HepG2 (cell line): ENCODE results near the gene KCNQ5. TPM values are rescaled to one million over a fixed set of nuclear protein-coding genes. Genes with fewer than 3 reads are reported as not detected.

Source experiments
- ATAC-seq: fragments of 200-7000 bp; cut with Tn5 transposase; 3 replicates; pipeline ENCODE4 v1.9.1; 2020; ENCODE audit warnings: mild to moderate bottlenecking, moderate library complexity
- BruUV-seq: library from RNA; stranded (reverse); fragments of 400-500 nt; replicated peaks from 2 replicates; lab custom pipeline; 2021; lab: Mats Ljungman, UMichigan
- CTCF ChIA-PET: fragments of 300-600 bp; formaldehyde crosslinking; extraction: SDS; loops from one replicate; lab custom pipeline; 2021; ENCODE audit warnings: low total read pairs, inconsistent platforms, low intra/inter-chr PET ratio; lab: Yijun Ruan, JAX
- POLR2A ChIA-PET: fragments of 350-600 bp; sonication (Branson Sonifier 250); formaldehyde crosslinking; loops from one replicate; lab custom pipeline; 2020; ENCODE audit warnings: antibody characterized with exemption, inconsistent platforms; lab: Yijun Ruan, JAX
- DNase-seq: peaks from one replicate; pipeline ENCODE4 v3.0.0-alpha.2; 2015; ENCODE audit warnings: low spot score
- FAIRE-seq: peaks from 3 replicates; lab custom pipeline; 2011; peaks lifted over from hg19 to GRCh38; lab: Jason Lieb, UNC
- H2AFZ ChIP-seq: one replicate; pipeline ENCODE4 v1.6.1; 2011; ENCODE audit warnings: low read length, inconsistent platforms
- H3K27ac ChIP-seq: fragments of 300-600 bp; 3 replicates; pipeline ENCODE4 v1.8.0; 2011; ENCODE audit warnings: mixed run types, mild to moderate bottlenecking, mixed read lengths, low read length, inconsistent platforms; ENCODE audit not compliant: insufficient read depth; ENCODE audit errors: extremely low read length
- H3K27me3 ChIP-seq, 2 experiments: fragments of 200-600 bp in 1 of 2; 2 replicates in 1 of 2; 3 replicates in 1 of 2; pipeline versions ENCODE4 v1.6.0 to v1.8.0; 2011; ENCODE audit warnings: low read length in 2 of 2, mild to moderate bottlenecking in 2 of 2, moderate library complexity in 2 of 2, inconsistent platforms in 1 of 2; ENCODE audit not compliant: insufficient read depth in 2 of 2, control insufficient read depth in 1 of 2
- H3K36me3 ChIP-seq, 2 experiments: fragments of 200-600 bp in 1 of 2; replicated peaks in 1 of 2; 2 replicates in 1 of 2; 3 replicates in 1 of 2; pipeline versions ENCODE4 v1.5.1 to v1.8.0; 2011; ENCODE audit warnings: low read length in 2 of 2, inconsistent platforms in 1 of 2; ENCODE audit not compliant: insufficient read depth in 2 of 2, control insufficient read depth in 1 of 2
- H3K4me1 ChIP-seq: 2 replicates; pipeline ENCODE4 v1.5.1; 2012; ENCODE audit warnings: low read length, inconsistent platforms; ENCODE audit not compliant: insufficient read depth
- H3K4me2 ChIP-seq: 2 replicates; pipeline ENCODE4 v1.6.0; 2011; ENCODE audit warnings: low read depth, low read length, inconsistent platforms
- H3K4me3 ChIP-seq, 3 experiments: fragments of 200-600 bp in 1 of 3; sonication (generic), shearing (Covaris generic) in 1 of 3; replicated peaks in 1 of 3; 2 replicates each; pipeline ENCODE4 v1.5.1; 2011 to 2016; ENCODE audit warnings: low read length in 3 of 3, inconsistent platforms in 2 of 3, low read depth in 2 of 3, mild to moderate bottlenecking in 2 of 3, control low read depth in 1 of 3, mixed read lengths in 1 of 3; ENCODE audit not compliant: insufficient read depth in 1 of 3
- H3K79me2 ChIP-seq: one replicate; pipeline ENCODE4 v1.6.1; 2011; ENCODE audit warnings: low read length, inconsistent platforms; ENCODE audit not compliant: insufficient read depth
- H3K9ac ChIP-seq: 2 replicates; pipeline ENCODE4 v1.6.0; 2011; ENCODE audit warnings: mild to moderate bottlenecking, low read depth, low read length, inconsistent platforms; ENCODE audit not compliant: insufficient read depth
- H3K9me3 ChIP-seq: 2 replicates; pipeline ENCODE4 v1.5.1; 2012; ENCODE audit warnings: mild to moderate bottlenecking, low read length
- H4K20me1 ChIP-seq: 2 replicates; pipeline ENCODE4 v1.6.0; 2011; ENCODE audit warnings: inconsistent platforms, mild to moderate bottlenecking, low read length, moderate library complexity; ENCODE audit not compliant: insufficient read depth
- ATF5 ChIP-seq: sonication (generic); formaldehyde crosslinking; IDR thresholded peaks from 2 replicates; pipeline ENCODE4 v1.4.0; 2020; ENCODE audit warnings: mild to moderate bottlenecking, low read depth, missing genetic modification reagents
- MBD4 ChIP-seq: IDR thresholded peaks from 2 replicates; pipeline ENCODE4 v1.6.1; 2012; ENCODE audit warnings: low read length, inconsistent platforms, borderline replicate concordance
- NCOA2 ChIP-seq: sonication (generic); formaldehyde crosslinking; IDR thresholded peaks from 2 replicates; pipeline ENCODE4 v1.8.0; 2022; ENCODE audit warnings: inconsistent platforms
- NPAS2 ChIP-seq: sonication (generic); formaldehyde crosslinking; IDR thresholded peaks from 2 replicates; pipeline ENCODE4 v1.8.0; 2022; ENCODE audit warnings: mild to moderate bottlenecking, missing genetic modification reagents, borderline replicate concordance
- RBFOX2 ChIP-seq: fragments of 200-400 bp; formaldehyde crosslinking; IDR thresholded peaks from 2 replicates; pipeline ENCODE4 v1.6.1; 2017; ENCODE audit warnings: low read depth, mild to moderate bottlenecking, low read length
- SATB2 ChIP-seq: sonication (generic); formaldehyde crosslinking; IDR thresholded peaks from 2 replicates; pipeline ENCODE4 v1.5.0; 2020; ENCODE audit warnings: missing genetic modification reagents
- SRSF4 ChIP-seq: fragments of 200-400 bp; formaldehyde crosslinking; IDR thresholded peaks from one replicate; pipeline ENCODE4 v1.6.1; 2018; ENCODE audit warnings: mild to moderate bottlenecking, low read depth, low read length, moderate library complexity; ENCODE audit not compliant: poor library complexity, severe bottlenecking
- ZBED4 ChIP-seq: sonication (generic); formaldehyde crosslinking; IDR thresholded peaks from 2 replicates; pipeline ENCODE4 v1.4.0; 2020; ENCODE audit warnings: missing genetic modification reagents, borderline replicate concordance
- ZBTB49 ChIP-seq: sonication (generic); formaldehyde crosslinking; IDR thresholded peaks from 2 replicates; pipeline ENCODE4 v1.4.0; 2020; ENCODE audit warnings: missing genetic modification reagents, borderline replicate concordance
- ZKSCAN1 ChIP-seq: fragments of 150-350 bp; IDR thresholded peaks from 2 replicates; pipeline ENCODE4 v1.6.1; 2014; ENCODE audit warnings: low read length
- ZNF235 ChIP-seq: sonication (generic); formaldehyde crosslinking; IDR thresholded peaks from 2 replicates; pipeline ENCODE4 v1.8.1; 2023; ENCODE audit warnings: mild to moderate bottlenecking, missing genetic modification reagents, borderline replicate concordance
- ZNF33A ChIP-seq: sonication (generic); formaldehyde crosslinking; IDR thresholded peaks from 2 replicates; pipeline ENCODE4 v1.5.1; 2020; ENCODE audit warnings: missing genetic modification reagents, mild to moderate bottlenecking, moderate library complexity, borderline replicate concordance
- ZSCAN25 ChIP-seq: sonication (generic); formaldehyde crosslinking; IDR thresholded peaks from 2 replicates; pipeline ENCODE4 v1.8.0; 2022; ENCODE audit warnings: mild to moderate bottlenecking, missing genetic modification reagents
- WGBS: methylation state at CpG from one replicate; pipeline ENCODE4 v1.1.6; 2017; ENCODE audit warnings: low lambda C conversion rate; 5-methylcytosine and 5-hydroxymethylcytosine counted together
- in situ Hi-C: cut with HindIII; loops from 2 replicates; pipeline ENCODE4 v1.10.0; 2017; ENCODE audit warnings: low pct_unique_long_range_greater_than_20kb; ENCODE audit not compliant: extremely low pct_ligation_motif_present
- intact Hi-C: fragments of 100-400 bp; cut with micrococcal nuclease; formaldehyde crosslinking; loops from one replicate; pipeline ENCODE4 v1.10.0; 2022; ENCODE audit not compliant: unreplicated experiment
- polyA plus RNA-seq, 8 experiments: library from polyadenylated mRNA; depleted of rRNA in 3 of 8; stranded (reverse) in 7 of 8; unstranded in 1 of 8; fragments of >200 nt; fragmentation: Illumina TruSeq in 4 of 8; extraction: Trizol in 4 of 8; gene quantifications; 2 replicates each; pipeline versions ENCODE4 v1.2.1 to v1.2.3, GENCODE V29; 2011 to 2016; ENCODE audit warnings: low read depth in 4 of 8, missing spikeins in 1 of 8, mixed read lengths in 1 of 8; ENCODE audit not compliant: insufficient read depth in 1 of 8
- total RNA-seq, 5 experiments: library from RNA; depleted of rRNA; stranded (reverse); fragments of >200 nt; fragmentation: Illumina TruSeq; extraction: Trizol; gene quantifications; 2 replicates each; pipeline ENCODE4 v1.2.3, GENCODE V29; 2016; ENCODE audit warnings: low read depth in 1 of 5
- TF ChIP-seq, protein P1 (sequence below): sonication (generic); formaldehyde crosslinking; conservative IDR thresholded peaks from 2 replicates; pipeline ENCODE4 v1.4.0; 2020; ENCODE audit warnings: missing genetic modification reagents
- TF ChIP-seq, protein P2 (sequence below): sonication (generic); formaldehyde crosslinking; IDR thresholded peaks from 2 replicates; pipeline ENCODE4 v1.4.0; 2020; ENCODE audit warnings: missing genetic modification reagents; ENCODE audit errors: not compliant biosample characterization

Gene KCNQ5
- total and polyA plus RNA-seq, 2 of the 13 experiments (the other 11 are each of a cell fraction or from before 2014, with no cell fraction given), result 0.04 TPM; not detected in 1

DNA sequence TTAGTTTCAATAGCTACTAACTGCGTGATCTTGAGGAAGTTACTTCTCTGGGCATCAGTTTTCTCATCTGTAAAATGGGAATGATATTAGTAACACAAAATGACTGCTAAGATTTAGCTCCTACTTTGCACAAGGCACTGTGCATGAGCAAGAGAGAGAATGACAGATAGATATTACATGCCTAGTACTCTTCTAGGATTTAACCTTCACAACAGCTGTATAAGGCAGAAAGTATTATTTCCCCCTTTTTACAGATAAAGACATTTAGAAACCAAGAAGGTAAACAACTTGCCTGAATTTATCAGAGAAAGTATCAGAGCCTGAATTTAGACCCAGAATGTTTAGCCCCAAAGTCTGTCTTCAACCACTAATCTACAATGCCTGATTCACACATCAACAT is 321.8 kb downstream of the KCNQ5 start:
- ATAC-seq (no peak), FAIRE-seq (no peak), DNase-seq (no peak)
- POLR2A ChIA-PET, result no interaction called here
- H3K4me2 ChIP-seq, result no peak overlapping the region
- no peaks in the 10 kb centered on the region for H4K20me1 ChIP-seq
- no peaks in the 10 kb centered on the region for H3K9me3 ChIP-seq
- H3K27me3 ChIP-seq, result no peaks in the 10 kb centered on the region
- intact Hi-C loops (no loop called here), in situ Hi-C loops (no loop called here)
- H3K36me3 ChIP-seq, result no peaks in the 10 kb centered on the region
- no peaks in the 10 kb centered on the region for H3K79me2 ChIP-seq
- no peak overlapping the region for H3K9ac ChIP-seq
- CTCF ChIA-PET, result no interaction called here
- H3K4me1 ChIP-seq, result no peaks in the 10 kb centered on the region
- H3K4me3 ChIP-seq, result no peak overlapping the region
- no peak overlapping the region for H2AFZ ChIP-seq
- no TSS peak for BruUV-seq
- 0% methylated on average over 1 of the region's 1 CpG for WGBS
- no peak overlapping the region for H3K27ac ChIP-seq
- TF ChIP-seq RBFOX2 (no peak), ZBED4 (no peak), ZSCAN25 (CRISPR knock-in tag) (no peak), SRSF4 (no peak), ATF5 (CRISPR knock-in tag) (no peak), NCOA2 (no peak), ZKSCAN1 (no peak), NPAS2 (CRISPR knock-in tag) (no peak), SATB2 (CRISPR knock-in tag) (no peak), ZNF235 (CRISPR knock-in tag) (no peak), ZNF33A (CRISPR knock-in tag) (no peak), MBD4 (no peak), ZBTB49 (CRISPR knock-in tag) (no peak)
- TF ChIP-seq, protein P1, sequence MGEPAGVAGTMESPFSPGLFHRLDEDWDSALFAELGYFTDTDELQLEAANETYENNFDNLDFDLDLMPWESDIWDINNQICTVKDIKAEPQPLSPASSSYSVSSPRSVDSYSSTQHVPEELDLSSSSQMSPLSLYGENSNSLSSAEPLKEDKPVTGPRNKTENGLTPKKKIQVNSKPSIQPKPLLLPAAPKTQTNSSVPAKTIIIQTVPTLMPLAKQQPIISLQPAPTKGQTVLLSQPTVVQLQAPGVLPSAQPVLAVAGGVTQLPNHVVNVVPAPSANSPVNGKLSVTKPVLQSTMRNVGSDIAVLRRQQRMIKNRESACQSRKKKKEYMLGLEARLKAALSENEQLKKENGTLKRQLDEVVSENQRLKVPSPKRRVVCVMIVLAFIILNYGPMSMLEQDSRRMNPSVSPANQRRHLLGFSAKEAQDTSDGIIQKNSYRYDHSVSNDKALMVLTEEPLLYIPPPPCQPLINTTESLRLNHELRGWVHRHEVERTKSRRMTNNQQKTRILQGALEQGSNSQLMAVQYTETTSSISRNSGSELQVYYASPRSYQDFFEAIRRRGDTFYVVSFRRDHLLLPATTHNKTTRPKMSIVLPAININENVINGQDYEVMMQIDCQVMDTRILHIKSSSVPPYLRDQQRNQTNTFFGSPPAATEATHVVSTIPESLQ (CRISPR knock-in tag), result no peak
- TF ChIP-seq, protein P2, sequence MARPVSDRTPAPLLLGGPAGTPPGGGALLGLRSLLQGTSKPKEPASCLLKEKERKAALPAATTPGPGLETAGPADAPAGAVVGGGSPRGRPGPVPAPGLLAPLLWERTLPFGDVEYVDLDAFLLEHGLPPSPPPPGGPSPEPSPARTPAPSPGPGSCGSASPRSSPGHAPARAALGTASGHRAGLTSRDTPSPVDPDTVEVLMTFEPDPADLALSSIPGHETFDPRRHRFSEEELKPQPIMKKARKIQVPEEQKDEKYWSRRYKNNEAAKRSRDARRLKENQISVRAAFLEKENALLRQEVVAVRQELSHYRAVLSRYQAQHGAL (CRISPR knock-in tag), result no peak
